ENCODE data around the gene MBLAC1. TPM values are rescaled to one million over a fixed set of nuclear protein-coding genes. Genes with fewer than 3 reads are reported as not detected.
A peak's percentile ranks its signal among the peaks of the same experiment; 100 is the strongest.

MBLAC1 gene
- total and polyA plus RNA-seq, 9 of the 15 experiments (the other 6 are each of a cell fraction or from before 2014, with no cell fraction given), result 0.03 to 3.1 (median 0.52) TPM

GRCh38 chr7:100130608-100131453 lies 4.1 kb downstream of the MBLAC1 start (continued):
- no peak for TF ChIP-seq CGGBP1 (CRISPR knock-in tag; IDR thresholded peaks at IDR 0.05)
- no peak for TF ChIP-seq ELK1 (CRISPR knock-in tag; IDR thresholded peaks at IDR 0.05)
- TF ChIP-seq CUX1 (CRISPR knock-in tag; IDR thresholded peaks at IDR 0.05), result no peak
- TF ChIP-seq ZBTB7A (IDR thresholded peaks at IDR 0.05; ENCODE audit: borderline replicate concordance, control insufficient read depth, low read depth, low read length), result peak; percentile 88
- peak; percentile 56 for TF ChIP-seq DPF2 (IDR thresholded peaks at IDR 0.05)
- no peak for TF ChIP-seq HBP1 (CRISPR knock-in tag; IDR thresholded peaks at IDR 0.05)
- TF ChIP-seq RBM14 (IDR thresholded peaks at IDR 0.05; ENCODE audit: borderline replicate concordance, insufficient read depth, low read depth, low read length), result no peak
- TF ChIP-seq GABPB2 (CRISPR knock-in tag; conservative IDR thresholded peaks at IDR 0.05), result no peak
- no peak for TF ChIP-seq MBD1 (CRISPR knock-in tag; IDR thresholded peaks at IDR 0.05)
- TF ChIP-seq YY1 (IDR thresholded peaks at IDR 0.05; ENCODE audit: borderline replicate concordance in 1 of 3, control insufficient read depth in 1 of 3, extremely low read depth in 1 of 3, insufficient read depth in 3 of 3, insufficient read length in 1 of 3, insufficient replicate concordance in 2 of 3, low read depth in 1 of 3, low read length in 2 of 3), result no peak
- no peak for TF ChIP-seq ZNF57 (CRISPR knock-in tag; IDR thresholded peaks at IDR 0.05)
- no peak for TF ChIP-seq ZNF586 (CRISPR knock-in tag; conservative IDR thresholded peaks at IDR 0.05)
- 0 out of 2 replicates have a peak, but pooled peaks have one; percentile 47 for TF ChIP-seq PTBP1 (IDR thresholded peaks at IDR 0.05; ENCODE audit: low read depth, low read length)
- no peak for TF ChIP-seq TFAM (CRISPR knock-in tag; conservative IDR thresholded peaks at IDR 0.05)
- no peak for TF ChIP-seq SMARCC2 (IDR thresholded peaks at IDR 0.05; ENCODE audit: low read depth)
- no peak for TF ChIP-seq KLF6 (CRISPR knock-in tag; IDR thresholded peaks at IDR 0.05; ENCODE audit: borderline replicate concordance)
